ENCODE results near the gene MRPS15. TPM values are rescaled to one million over a fixed set of nuclear protein-coding genes. Genes with fewer than 3 reads are reported as not detected.

Gene MRPS15
- total RNA-seq, 1 experiment from 2014 or later, result 213 TPM

- ATAC-seq, result no peak
- Histone ChIP-seq H3K9me3 (ENCODE audit: low read length) (no peaks in the 10 kb centered on the region), H3K27me3 (ENCODE audit: low read length) (no peaks in the 10 kb centered on the region), H3K4me2 (ENCODE audit: low read length) (no peak overlapping the region), H3K4me1 (ENCODE audit: insufficient read depth, low read length) (no peaks in the 10 kb centered on the region), H3K27ac (ENCODE audit: low read length) (no peak overlapping the region), H3K9me2 (replicated peaks; ENCODE audit: low read length) (no peaks in the 10 kb centered on the region), H3F3A (ENCODE audit: low read length, unreplicated experiment) (no peaks in the 10 kb centered on the region), H3K36me3 (ENCODE audit: low read depth, low read length) (no peaks in the 10 kb centered on the region), H3K79me2 (ENCODE audit: low read length) (no peaks in the 10 kb centered on the region), H2AFZ (ENCODE audit: low read length) (no peak overlapping the region), H3K9ac (ENCODE audit: low read length) (no peak overlapping the region), H4K20me1 (ENCODE audit: low read length) (no peaks in the 10 kb centered on the region), H3K4me3 (ENCODE audit: low read length) (no peak overlapping the region)
- DNase-seq, result no peak
- intact Hi-C loops (cut with micrococcal nuclease), result no loop called here
- ChIA-PET POLR2A (ENCODE audit: unreplicated experiment) (interaction anchor here (0.5 kb wide), 1 partner anchor 918 kb away, joined by 3 read pairs; no protein-coding TSS in a partner anchor), CTCF (no interaction called here)
- TF ChIP-seq EZH2phosphoT487 (IDR thresholded peaks at IDR 0.05; ENCODE audit: borderline replicate concordance, low read length) (no peak), EZH2 (IDR thresholded peaks at IDR 0.05; ENCODE audit: low read length, unreplicated experiment) (no peak)
- TF ChIP-seq, protein P1, sequence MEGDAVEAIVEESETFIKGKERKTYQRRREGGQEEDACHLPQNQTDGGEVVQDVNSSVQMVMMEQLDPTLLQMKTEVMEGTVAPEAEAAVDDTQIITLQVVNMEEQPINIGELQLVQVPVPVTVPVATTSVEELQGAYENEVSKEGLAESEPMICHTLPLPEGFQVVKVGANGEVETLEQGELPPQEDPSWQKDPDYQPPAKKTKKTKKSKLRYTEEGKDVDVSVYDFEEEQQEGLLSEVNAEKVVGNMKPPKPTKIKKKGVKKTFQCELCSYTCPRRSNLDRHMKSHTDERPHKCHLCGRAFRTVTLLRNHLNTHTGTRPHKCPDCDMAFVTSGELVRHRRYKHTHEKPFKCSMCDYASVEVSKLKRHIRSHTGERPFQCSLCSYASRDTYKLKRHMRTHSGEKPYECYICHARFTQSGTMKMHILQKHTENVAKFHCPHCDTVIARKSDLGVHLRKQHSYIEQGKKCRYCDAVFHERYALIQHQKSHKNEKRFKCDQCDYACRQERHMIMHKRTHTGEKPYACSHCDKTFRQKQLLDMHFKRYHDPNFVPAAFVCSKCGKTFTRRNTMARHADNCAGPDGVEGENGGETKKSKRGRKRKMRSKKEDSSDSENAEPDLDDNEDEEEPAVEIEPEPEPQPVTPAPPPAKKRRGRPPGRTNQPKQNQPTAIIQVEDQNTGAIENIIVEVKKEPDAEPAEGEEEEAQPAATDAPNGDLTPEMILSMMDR (conservative IDR thresholded peaks at IDR 0.05; ENCODE audit: low read depth, low read length), result no peak
- BruUV-seq (replicated peaks), result no TSS peak
Measured at GRCh38 chr1:36476945-36477344, 12.8 kb upstream of the MRPS15 start.

- no TSS peak for BruUV-seq (replicated peaks)
Measured at GRCh38 chr1:36475910-36476604, 11.9 kb upstream of the MRPS15 start.

GRCh38 chr1:36475341-36475740 is 11.2 kb upstream of the MRPS15 start:
- no peak overlapping the region for H3K9ac ChIP-seq (ENCODE audit: low read length)
- no peak for ATAC-seq

More at GRCh38 chr1:36475910-36476604, 11.9 kb upstream of the MRPS15 start:
- H3K36me3 ChIP-seq (ENCODE audit: low read depth, low read length), result no peaks in the 10 kb centered on the region
- ChIA-PET CTCF (no interaction called here), POLR2A (ENCODE audit: unreplicated experiment) (no interaction called here)
- no peak overlapping the region for H3K9ac ChIP-seq (ENCODE audit: low read length)
- no peak overlapping the region for H3K27ac ChIP-seq (ENCODE audit: low read length)
- H2AFZ ChIP-seq (ENCODE audit: low read length), result no peak overlapping the region
- H3K4me1 ChIP-seq (ENCODE audit: insufficient read depth, low read length), result no peaks in the 10 kb centered on the region
- H3K27me3 ChIP-seq (ENCODE audit: low read length), result no peaks in the 10 kb centered on the region
- DNase-seq (no peak), ATAC-seq (no peak)
- no peaks in the 10 kb centered on the region for H3K79me2 ChIP-seq (ENCODE audit: low read length)
- H3K9me2 ChIP-seq (replicated peaks; ENCODE audit: low read length), result no peaks in the 10 kb centered on the region
- intact Hi-C loops (cut with micrococcal nuclease), result no loop called here
- no peaks in the 10 kb centered on the region for H3F3A ChIP-seq (ENCODE audit: low read length, unreplicated experiment)
- no peaks in the 10 kb centered on the region for H4K20me1 ChIP-seq (ENCODE audit: low read length)
- H3K4me2 ChIP-seq (ENCODE audit: low read length), result no peak overlapping the region
- no peak overlapping the region for H3K4me3 ChIP-seq (ENCODE audit: low read length)
- TF ChIP-seq, protein P1 (conservative IDR thresholded peaks at IDR 0.05; ENCODE audit: low read depth, low read length), result no peak
- TF ChIP-seq EZH2 (IDR thresholded peaks at IDR 0.05; ENCODE audit: low read length, unreplicated experiment) (no peak), EZH2phosphoT487 (IDR thresholded peaks at IDR 0.05; ENCODE audit: borderline replicate concordance, low read length) (no peak)
- H3K9me3 ChIP-seq (ENCODE audit: low read length), result no peaks in the 10 kb centered on the region

More at GRCh38 chr1:36475341-36475740, 11.2 kb upstream of the MRPS15 start:
- H4K20me1 ChIP-seq (ENCODE audit: low read length), result no peaks in the 10 kb centered on the region
- no peaks in the 10 kb centered on the region for H3F3A ChIP-seq (ENCODE audit: low read length, unreplicated experiment)
- DNase-seq, result no peak
- H2AFZ ChIP-seq (ENCODE audit: low read length), result no peak overlapping the region
- no peaks in the 10 kb centered on the region for H3K9me3 ChIP-seq (ENCODE audit: low read length)
- H3K27ac ChIP-seq (ENCODE audit: low read length), result no peak overlapping the region
- ChIA-PET POLR2A (ENCODE audit: unreplicated experiment) (no interaction called here), CTCF (no interaction called here)
- BruUV-seq (replicated peaks), result no TSS peak
- no peaks in the 10 kb centered on the region for H3K27me3 ChIP-seq (ENCODE audit: low read length)
- no peaks in the 10 kb centered on the region for H3K36me3 ChIP-seq (ENCODE audit: low read depth, low read length)
- H3K9me2 ChIP-seq (replicated peaks; ENCODE audit: low read length), result no peaks in the 10 kb centered on the region
- no peaks in the 10 kb centered on the region for H3K79me2 ChIP-seq (ENCODE audit: low read length)
- no peak overlapping the region for H3K4me3 ChIP-seq (ENCODE audit: low read length)
- TF ChIP-seq EZH2 (IDR thresholded peaks at IDR 0.05; ENCODE audit: low read length, unreplicated experiment) (no peak), EZH2phosphoT487 (IDR thresholded peaks at IDR 0.05; ENCODE audit: borderline replicate concordance, low read length) (no peak)
- TF ChIP-seq, protein P1 (conservative IDR thresholded peaks at IDR 0.05; ENCODE audit: low read depth, low read length), result no peak
- H3K4me1 ChIP-seq (ENCODE audit: insufficient read depth, low read length), result no peaks in the 10 kb centered on the region
- intact Hi-C loops (cut with micrococcal nuclease), result no loop called here
- no peak overlapping the region for H3K4me2 ChIP-seq (ENCODE audit: low read length)
